ENCODE results near the gene SULT1A2.
"Not testable (repeated sequence)": the region's sequence is repeated elsewhere in the genome, so short reads cannot be mapped to it uniquely, and the experiment has no call there.

Gene SULT1A2

DNA sequence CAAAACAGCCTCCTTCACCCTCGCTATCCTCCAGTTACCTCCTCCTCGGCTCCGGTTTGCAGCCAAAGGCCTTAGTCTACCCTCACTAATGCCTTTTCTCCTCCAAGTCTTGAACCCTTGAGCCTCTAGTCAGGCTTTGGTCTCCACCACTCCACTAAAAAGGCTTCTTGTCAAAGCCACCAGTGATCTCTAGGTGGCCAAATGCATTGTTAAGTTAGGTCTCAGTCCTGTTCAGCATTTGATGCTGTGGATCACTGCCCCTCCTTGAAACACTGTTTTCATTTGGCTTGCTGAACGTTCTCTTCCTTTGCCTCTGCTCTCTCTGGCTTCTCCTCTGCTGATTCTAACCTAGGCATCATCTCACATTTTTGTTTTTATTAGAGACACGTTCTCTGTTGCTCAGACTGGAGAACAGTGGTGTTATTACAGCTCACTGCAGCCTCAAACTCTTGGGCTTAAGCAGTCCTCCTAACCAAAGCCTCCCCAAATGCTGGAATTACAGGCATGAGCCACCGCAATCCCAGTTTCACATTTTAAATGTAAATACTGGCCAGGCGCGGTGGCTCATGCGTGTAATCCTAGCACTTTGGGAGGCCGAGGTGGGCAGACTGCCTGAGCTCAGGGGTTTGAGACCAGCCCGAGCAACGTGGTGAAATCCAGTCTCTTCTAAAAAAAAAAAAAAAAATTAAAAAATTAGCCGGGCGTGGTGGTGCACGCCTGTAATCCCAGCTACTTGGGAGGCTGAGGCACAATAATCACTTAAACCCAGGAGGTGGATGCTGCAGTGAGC lies 42.0 kb downstream of the SULT1A2 start:
- no peak for DNase-seq

DNA sequence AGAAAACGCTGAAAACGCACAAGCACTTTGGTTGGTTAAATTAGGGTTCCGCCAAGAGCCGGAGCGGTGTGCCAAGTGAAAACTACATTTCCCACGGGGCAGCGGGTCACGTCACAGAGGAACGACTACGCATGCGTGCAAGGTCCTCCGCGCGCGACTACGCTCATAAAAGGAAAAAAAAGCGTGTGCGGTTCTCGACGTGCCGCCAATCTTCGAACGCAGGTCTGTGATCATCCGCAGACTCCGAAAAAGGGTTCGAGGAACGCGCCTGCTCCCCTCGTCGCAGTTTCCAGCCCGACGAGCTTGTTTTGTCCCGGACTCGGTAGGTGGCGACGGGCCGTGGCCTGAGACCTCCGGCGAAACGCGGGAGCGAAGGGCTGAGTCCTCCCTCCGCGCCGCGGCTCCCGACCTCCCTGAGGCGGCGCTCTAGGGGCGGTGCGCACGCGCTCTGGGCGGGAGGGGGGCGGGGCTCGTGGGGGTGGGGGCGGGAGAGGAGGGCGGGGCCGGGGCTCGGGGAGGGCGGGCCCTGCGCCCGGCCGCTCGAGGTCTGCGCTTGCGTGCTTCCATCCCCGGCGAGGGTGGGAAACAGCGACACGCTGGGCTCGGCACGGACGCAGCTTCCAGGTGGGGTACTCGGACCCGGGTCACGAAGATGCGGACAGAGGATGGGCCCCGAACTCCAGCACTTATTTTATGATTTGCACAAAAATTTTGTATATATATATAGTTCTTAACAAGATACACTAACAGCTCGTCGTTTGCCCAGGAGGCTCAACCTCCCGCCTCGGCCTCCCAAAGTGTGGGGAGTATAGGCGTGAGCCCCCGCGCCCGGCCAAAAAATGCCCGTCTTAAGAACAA lies 42.8 kb downstream of the SULT1A2 start, which contains the start of gene SGF29:
Gene SGF29 (plus strand): TSS at position 145 of the 858 bp plus-strand sequence. CDS start 27,150 bp downstream, outside the sequence.
- peak; percentile 91 for DNase-seq

DNA sequence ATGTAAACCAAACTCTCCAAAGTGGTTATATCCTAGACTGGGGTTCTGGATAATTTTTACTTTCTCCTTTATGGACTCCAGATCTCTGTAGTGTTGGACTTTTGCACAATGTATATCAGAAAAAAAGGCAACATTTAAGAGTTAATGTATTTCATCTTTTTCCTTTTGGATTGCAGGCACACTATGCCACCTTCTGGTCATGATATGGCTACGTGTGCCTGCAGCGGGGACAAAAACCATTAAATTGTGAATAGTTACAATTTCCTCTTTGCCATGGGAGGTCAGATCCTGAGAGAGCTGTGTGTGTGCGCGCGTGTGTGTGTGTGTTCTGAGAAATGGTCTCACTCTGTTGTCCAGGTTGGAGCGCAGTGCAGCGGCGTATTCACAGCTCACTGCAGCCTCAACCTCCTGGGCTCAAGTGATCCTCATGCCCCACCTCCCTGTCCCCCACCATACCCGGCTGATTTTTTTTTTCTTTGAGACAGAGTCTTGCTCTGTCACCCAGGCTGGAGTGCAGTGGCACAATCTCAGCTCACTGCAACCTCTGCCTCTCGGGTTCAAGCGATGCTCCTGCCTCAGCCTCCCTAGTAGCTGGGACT lies 47.5 kb downstream of the SULT1A2 start:
- DNase-seq = no peak

- DNase-seq = no peak
Observed at GRCh38 chr16:28548306-28548802, 48.5 kb downstream of the SULT1A2 start.

- no peak for DNase-seq
Observed at GRCh38 chr16:28546626-28547025, 50.2 kb downstream of the SULT1A2 start.

- DNase-seq = not testable (repeated sequence)
Observed at GRCh38 chr16:28545964-28546363, 50.9 kb downstream of the SULT1A2 start.

GRCh38 chr16:28544998-28545397 lies 51.9 kb downstream of the SULT1A2 start:
- DNase-seq = no peak

GRCh38 chr16:28543072-28543471 lies 53.8 kb downstream of the SULT1A2 start:
- no peak for DNase-seq

GRCh38 chr16:28542646-28543045 lies 54.2 kb downstream of the SULT1A2 start:
- DNase-seq = no peak
